ENCODE measurements around the gene LCE4A. TPM values are rescaled to one million over a fixed set of nuclear protein-coding genes. Genes with fewer than 3 reads are reported as not detected.

The LCE4A gene
- total and polyA plus RNA-seq, 10 of the 15 experiments (the other 5 are each of a cell fraction or from before 2014, with no cell fraction given) = not detected

GRCh38 chr1:152753586-152753985 lies 45.6 kb downstream of the LCE4A start:
- 0% methylated on average over 1 of the region's 1 CpG for WGBS (ENCODE audit: insufficient coverage, insufficient replicate concordance, low lambda C conversion rate, missing lambda C conversion rate)
- H3K27me3 ChIP-seq (replicated peaks in 1 of 2; ENCODE audit: control insufficient read depth in 2 of 2, insufficient read depth in 2 of 2, low read length in 1 of 2) = no peaks in the 10 kb centered on the region
- ChIA-PET SMC1A (ENCODE audit: uncharacterized antibody, unreplicated experiment) (interaction anchor here (1.0 kb wide), 1 partner anchor 528 kb away, joined by 3 read pairs; no protein-coding TSS in a partner anchor), RAD21 (ENCODE audit: unreplicated experiment) (no interaction called here), CTCF (no interaction called here), POLR2A (no interaction called here)
- TF ChIP-seq, protein P1, sequence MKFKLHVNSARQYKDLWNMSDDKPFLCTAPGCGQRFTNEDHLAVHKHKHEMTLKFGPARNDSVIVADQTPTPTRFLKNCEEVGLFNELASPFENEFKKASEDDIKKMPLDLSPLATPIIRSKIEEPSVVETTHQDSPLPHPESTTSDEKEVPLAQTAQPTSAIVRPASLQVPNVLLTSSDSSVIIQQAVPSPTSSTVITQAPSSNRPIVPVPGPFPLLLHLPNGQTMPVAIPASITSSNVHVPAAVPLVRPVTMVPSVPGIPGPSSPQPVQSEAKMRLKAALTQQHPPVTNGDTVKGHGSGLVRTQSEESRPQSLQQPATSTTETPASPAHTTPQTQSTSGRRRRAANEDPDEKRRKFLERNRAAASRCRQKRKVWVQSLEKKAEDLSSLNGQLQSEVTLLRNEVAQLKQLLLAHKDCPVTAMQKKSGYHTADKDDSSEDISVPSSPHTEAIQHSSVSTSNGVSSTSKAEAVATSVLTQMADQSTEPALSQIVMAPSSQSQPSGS (IDR thresholded peaks at IDR 0.05; ENCODE audit: low read length) = no peak
- TF ChIP-seq TCF3 (IDR thresholded peaks at IDR 0.05; ENCODE audit: borderline replicate concordance, insufficient read depth, low read depth, low read length) (no peak), CHD4 (IDR thresholded peaks at IDR 0.05) (no peak), SUZ12 (IDR thresholded peaks at IDR 0.05; ENCODE audit: unreplicated experiment) (no peak), IRF4 (IDR thresholded peaks at IDR 0.05; ENCODE audit: low read depth, low read length) (no peak), ZBED1 (IDR thresholded peaks at IDR 0.05; ENCODE audit: borderline replicate concordance) (no peak), KDM1A (IDR thresholded peaks at IDR 0.05; ENCODE audit: borderline replicate concordance) (no peak), NFYB (IDR thresholded peaks at IDR 0.05; ENCODE audit: insufficient read depth, low read depth, low read length) (no peak), ZBTB40 (IDR thresholded peaks at IDR 0.05; ENCODE audit: borderline replicate concordance) (no peak), SRF (IDR thresholded peaks at IDR 0.05; ENCODE audit: low read depth in 2 of 2, low read length in 2 of 2) (no peak), IKZF2 (IDR thresholded peaks at IDR 0.05) (no peak), NBN (IDR thresholded peaks at IDR 0.05) (no peak)
- TF ChIP-seq, protein P2, sequence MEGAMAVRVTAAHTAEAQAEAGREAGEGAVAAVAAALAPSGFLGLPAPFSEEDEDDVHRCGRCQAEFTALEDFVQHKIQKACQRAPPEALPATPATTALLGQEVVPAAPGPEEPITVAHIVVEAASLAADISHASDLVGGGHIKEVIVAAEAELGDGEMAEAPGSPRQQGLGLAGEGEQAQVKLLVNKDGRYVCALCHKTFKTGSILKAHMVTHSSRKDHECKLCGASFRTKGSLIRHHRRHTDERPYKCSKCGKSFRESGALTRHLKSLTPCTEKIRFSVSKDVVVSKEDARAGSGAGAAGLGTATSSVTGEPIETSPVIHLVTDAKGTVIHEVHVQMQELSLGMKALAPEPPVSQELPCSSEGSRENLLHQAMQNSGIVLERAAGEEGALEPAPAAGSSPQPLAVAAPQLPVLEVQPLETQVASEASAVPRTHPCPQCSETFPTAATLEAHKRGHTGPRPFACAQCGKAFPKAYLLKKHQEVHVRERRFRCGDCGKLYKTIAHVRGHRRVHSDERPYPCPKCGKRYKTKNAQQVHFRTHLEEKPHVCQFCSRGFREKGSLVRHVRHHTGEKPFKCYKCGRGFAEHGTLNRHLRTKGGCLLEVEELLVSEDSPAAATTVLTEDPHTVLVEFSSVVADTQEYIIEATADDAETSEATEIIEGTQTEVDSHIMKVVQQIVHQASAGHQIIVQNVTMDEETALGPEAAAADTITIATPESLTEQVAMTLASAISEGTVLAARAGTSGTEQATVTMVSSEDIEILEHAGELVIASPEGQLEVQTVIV (IDR thresholded peaks at IDR 0.05; ENCODE audit: borderline replicate concordance, partially characterized antibody) = no peak
- TF ChIP-seq, protein P3, sequence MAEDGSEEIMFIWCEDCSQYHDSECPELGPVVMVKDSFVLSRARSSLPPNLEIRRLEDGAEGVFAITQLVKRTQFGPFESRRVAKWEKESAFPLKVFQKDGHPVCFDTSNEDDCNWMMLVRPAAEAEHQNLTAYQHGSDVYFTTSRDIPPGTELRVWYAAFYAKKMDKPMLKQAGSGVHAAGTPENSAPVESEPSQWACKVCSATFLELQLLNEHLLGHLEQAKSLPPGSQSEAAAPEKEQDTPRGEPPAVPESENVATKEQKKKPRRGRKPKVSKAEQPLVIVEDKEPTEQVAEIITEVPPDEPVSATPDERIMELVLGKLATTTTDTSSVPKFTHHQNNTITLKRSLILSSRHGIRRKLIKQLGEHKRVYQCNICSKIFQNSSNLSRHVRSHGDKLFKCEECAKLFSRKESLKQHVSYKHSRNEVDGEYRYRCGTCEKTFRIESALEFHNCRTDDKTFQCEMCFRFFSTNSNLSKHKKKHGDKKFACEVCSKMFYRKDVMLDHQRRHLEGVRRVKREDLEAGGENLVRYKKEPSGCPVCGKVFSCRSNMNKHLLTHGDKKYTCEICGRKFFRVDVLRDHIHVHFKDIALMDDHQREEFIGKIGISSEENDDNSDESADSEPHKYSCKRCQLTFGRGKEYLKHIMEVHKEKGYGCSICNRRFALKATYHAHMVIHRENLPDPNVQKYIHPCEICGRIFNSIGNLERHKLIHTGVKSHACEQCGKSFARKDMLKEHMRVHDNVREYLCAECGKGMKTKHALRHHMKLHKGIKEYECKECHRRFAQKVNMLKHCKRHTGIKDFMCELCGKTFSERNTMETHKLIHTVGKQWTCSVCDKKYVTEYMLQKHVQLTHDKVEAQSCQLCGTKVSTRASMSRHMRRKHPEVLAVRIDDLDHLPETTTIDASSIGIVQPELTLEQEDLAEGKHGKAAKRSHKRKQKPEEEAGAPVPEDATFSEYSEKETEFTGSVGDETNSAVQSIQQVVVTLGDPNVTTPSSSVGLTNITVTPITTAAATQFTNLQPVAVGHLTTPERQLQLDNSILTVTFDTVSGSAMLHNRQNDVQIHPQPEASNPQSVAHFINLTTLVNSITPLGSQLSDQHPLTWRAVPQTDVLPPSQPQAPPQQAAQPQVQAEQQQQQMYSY (CRISPR knock-in tag; IDR thresholded peaks at IDR 0.05) = no peak
- H3K4me3 ChIP-seq = no peak overlapping the region
- H3K9me3 ChIP-seq (replicated peaks; ENCODE audit: control insufficient read depth, insufficient read depth, low read length) = no peaks in the 10 kb centered on the region
- intact Hi-C loops (cut with micrococcal nuclease; ENCODE audit: unreplicated experiment) (no loop called here), in situ Hi-C loops (cut with MboI) (no loop called here)
- no peaks in the 10 kb centered on the region for H4K20me1 ChIP-seq (ENCODE audit: control insufficient read depth, insufficient read depth)
- no peak overlapping the region for H3K4me2 ChIP-seq (ENCODE audit: control insufficient read depth, insufficient read depth)
- BruUV-seq (replicated peaks) = no TSS peak
- H3K79me2 ChIP-seq (ENCODE audit: control insufficient read depth, insufficient read depth, low read length) = no peaks in the 10 kb centered on the region
- no peaks in the 10 kb centered on the region for H3K36me3 ChIP-seq (ENCODE audit: control insufficient read depth in 2 of 2, insufficient read depth in 2 of 2, low read length in 1 of 2)
- H3K9ac ChIP-seq (ENCODE audit: control insufficient read depth, insufficient read depth, low read length) = no peak overlapping the region
- H3K27ac ChIP-seq (ENCODE audit: control insufficient read depth, insufficient read depth) = no peak overlapping the region
- FAIRE-seq = no peak
- no peak for DNase-seq (ENCODE audit: low read depth, low spot score)
- no peaks in the 10 kb centered on the region for H3K4me1 ChIP-seq (ENCODE audit: control insufficient read depth, insufficient read depth, low read length)
- no peak overlapping the region for H2AFZ ChIP-seq (ENCODE audit: control insufficient read depth, low read depth, low read length)
- no peak for ATAC-seq

Measured in GM12878 (cell line).